K562 (cell line): Measurements from ENCODE around the gene SRRT. TPM values are rescaled to one million over a fixed set of nuclear protein-coding genes. Genes with fewer than 3 reads are reported as not detected.
A peak's percentile ranks its signal among the peaks of the same experiment; 100 is the strongest.

Experiments used
- ASH1L ChIP-seq: fragments of 450-650 bp; IDR thresholded peaks from 2 replicates; pipeline ENCODE4 v1.6.1; 2018; ENCODE audit warnings: borderline replicate concordance, mild to moderate bottlenecking, low read depth; ENCODE audit not compliant: partially characterized antibody
- ATF2 ChIP-seq: sonication (generic); formaldehyde crosslinking; IDR thresholded peaks from 2 replicates; pipeline ENCODE4 v1.8.1; 2022; ENCODE audit warnings: missing genetic modification reagents
- BMI1 ChIP-seq: fragments of 150-350 bp; IDR thresholded peaks from 2 replicates; pipeline ENCODE4 v1.6.1; 2014; ENCODE audit warnings: low read length
- BRD9 ChIP-seq: fragments of 450-650 bp; IDR thresholded peaks from 2 replicates; pipeline ENCODE4 v1.6.1; 2018; ENCODE audit warnings: low read depth; ENCODE audit not compliant: partially characterized antibody
- FIP1L1 ChIP-seq: fragments of 200-400 bp; formaldehyde crosslinking; IDR thresholded peaks from 2 replicates; pipeline ENCODE4 v1.6.1; 2018; ENCODE audit warnings: mild to moderate bottlenecking, low read depth, low read length; ENCODE audit not compliant: poor library complexity, severe bottlenecking
- GATAD2A ChIP-seq: fragments of 450-650 bp; IDR thresholded peaks from 2 replicates; pipeline ENCODE4 v1.6.1; 2017
- GTF2A2 ChIP-seq: IDR thresholded peaks from 2 replicates; pipeline ENCODE4 v1.6.1; 2016; ENCODE audit warnings: mild to moderate bottlenecking, missing genetic modification characterization, missing compliant biosample characterization
- IRF2 ChIP-seq: sonication (generic); formaldehyde crosslinking; IDR thresholded peaks from 2 replicates; pipeline ENCODE4 v1.8.1; 2022; ENCODE audit warnings: mild to moderate bottlenecking, missing genetic modification reagents
- NCOA6 ChIP-seq: fragments of 450-650 bp; IDR thresholded peaks from 2 replicates; pipeline ENCODE4 v1.6.1; 2017; ENCODE audit warnings: mild to moderate bottlenecking
- TCF15 ChIP-seq: fragments of 250-450 bp; sonication (Bioruptor Pico); IDR thresholded peaks from 2 replicates; pipeline ENCODE4 v1.8.0; 2022; ENCODE audit warnings: moderate library complexity, mild to moderate bottlenecking, inconsistent platforms
- ZBTB8A ChIP-seq: fragments of 450-650 bp; IDR thresholded peaks from 2 replicates; pipeline ENCODE4 v1.6.1; 2018; ENCODE audit warnings: mild to moderate bottlenecking, moderate library complexity; ENCODE audit not compliant: partially characterized antibody
- ZNF277 ChIP-seq: fragments of 250-450 bp; sonication (Bioruptor Pico); IDR thresholded peaks from 2 replicates; pipeline ENCODE4 v1.8.0; 2022; ENCODE audit warnings: inconsistent platforms, mild to moderate bottlenecking, moderate library complexity, borderline replicate concordance
- ZNF41 ChIP-seq: fragments of 250-450 bp; sonication (Bioruptor Pico); conservative IDR thresholded peaks from 2 replicates; pipeline ENCODE4 v1.4.0; 2020; ENCODE audit warnings: mild to moderate bottlenecking
- polyA plus RNA-seq, 8 experiments: library from polyadenylated mRNA; depleted of rRNA in 4 of 8; stranded (reverse) in 5 of 8; unstranded in 3 of 8; fragments of >200 nt; fragmentation: Nextera tagmentation in 2 of 8; fragmentation: Illumina TruSeq in 1 of 8; extraction: Ambion mirVana in 2 of 8; extraction: Trizol in 1 of 8; gene quantifications; 2 replicates each; pipeline versions ENCODE4 v1.2.1 to v1.2.3, GENCODE V29; 2011 to 2014; ENCODE audit warnings: inconsistent platforms in 1 of 8, missing spikeins in 1 of 8
- total RNA-seq, 7 experiments: library from RNA; depleted of rRNA in 6 of 7; stranded (reverse); fragments of >200 nt in 6 of 7; fragmentation: Illumina TruSeq in 2 of 7; extraction: Trizol in 2 of 7; gene quantifications; 2 replicates each; pipeline versions ENCODE4 v1.2.1 to v1.2.3, GENCODE V29; 2011 to 2021; ENCODE audit warnings: low replicate concordance in 1 of 7

Gene SRRT
- total and polyA plus RNA-seq, 9 of the 15 experiments (the other 6 are each of a cell fraction or from before 2014, with no cell fraction given), result 10.3 to 263 (median 84.4) TPM

- no peak for TF ChIP-seq GTF2A2 (tag)
- no peak for TF ChIP-seq ZBTB8A
- peak; percentile 72 for TF ChIP-seq FIP1L1
- TF ChIP-seq ZNF41 (CRISPR knock-in tag), result no peak
- TF ChIP-seq BMI1, result no peak
- no peak for TF ChIP-seq NCOA6
- TF ChIP-seq IRF2 (CRISPR knock-in tag), result no peak
- TF ChIP-seq BRD9, result no peak
- TF ChIP-seq ATF2 (CRISPR knock-in tag), result no peak
- TF ChIP-seq ZNF277 (CRISPR knock-in tag), result no peak
- TF ChIP-seq ASH1L, result no peak
- TF ChIP-seq TCF15, result no peak
- no peak for TF ChIP-seq GATAD2A
Observed at GRCh38 chr7:100852048-100852872, 22.6 kb upstream of the SRRT start, which contains the start of gene SLC12A9 (continued).
